Keratinocyte (primary cell): Measurements from ENCODE around the gene ZBTB38. TPM values are rescaled to one million over a fixed set of nuclear protein-coding genes. Genes with fewer than 3 reads are reported as not detected.

Experiments
- DNase-seq: peaks from one replicate; pipeline ENCODE4 v3.0.0-alpha.2; 2011; ENCODE audit warnings: low read depth, missing footprints, low spot score
- FAIRE-seq: peaks from 2 replicates; lab custom pipeline; 2011; peaks lifted over from hg19 to GRCh38; lab: Jason Lieb, UNC
- H2AFZ ChIP-seq: 2 replicates; pipeline ENCODE4 v1.6.0; 2012; ENCODE audit warnings: low read length, control low read depth, inconsistent platforms; ENCODE audit not compliant: control insufficient read depth
- H3K27ac ChIP-seq: 2 replicates; pipeline ENCODE4 v1.5.1; 2011; ENCODE audit warnings: low read length; ENCODE audit not compliant: control insufficient read depth, insufficient read depth
- H3K27me3 ChIP-seq: 3 replicates; pipeline ENCODE4 v1.6.0; 2011; ENCODE audit warnings: low read length; ENCODE audit not compliant: control insufficient read depth, insufficient read depth; ENCODE audit errors: extremely low read depth
- H3K36me3 ChIP-seq, 2 experiments: 2 replicates in 1 of 2; 3 replicates in 1 of 2; pipeline ENCODE4 v1.5.1; 2011; ENCODE audit warnings: low read length in 2 of 2, mild to moderate bottlenecking in 1 of 2; ENCODE audit not compliant: control insufficient read depth in 2 of 2, insufficient read depth in 2 of 2; ENCODE audit errors: extremely low read depth in 1 of 2
- H3K4me1 ChIP-seq: 3 replicates; pipeline ENCODE4 v1.5.1; 2011; ENCODE audit warnings: low read length; ENCODE audit not compliant: control insufficient read depth, insufficient read depth; ENCODE audit errors: extremely low read depth
- H3K4me2 ChIP-seq: 3 replicates; pipeline ENCODE4 v1.6.0; 2011; ENCODE audit warnings: low read depth, low read length; ENCODE audit not compliant: control insufficient read depth, insufficient read depth; ENCODE audit errors: extremely low read depth
- H3K4me3 ChIP-seq, 3 experiments: fragments of 200-600 bp in 1 of 3; sonication (generic) in 1 of 3; 2 replicates in 2 of 3; 3 replicates in 1 of 3; pipeline ENCODE4 v1.5.1; 2011 to 2016; ENCODE audit warnings: low read length in 3 of 3, mild to moderate bottlenecking in 3 of 3, control low read depth in 2 of 3, inconsistent platforms in 1 of 3, low read depth in 1 of 3, mixed read lengths in 1 of 3, mixed run types in 1 of 3, moderate library complexity in 1 of 3; ENCODE audit not compliant: control insufficient read depth in 2 of 3, insufficient read depth in 2 of 3; ENCODE audit errors: extremely low read depth in 1 of 3
- H3K79me2 ChIP-seq: 2 replicates; pipeline ENCODE4 v1.6.0; 2012; ENCODE audit warnings: low read length; ENCODE audit not compliant: control insufficient read depth, insufficient read depth
- H3K9ac ChIP-seq: 3 replicates; pipeline ENCODE4 v1.6.0; 2011; ENCODE audit warnings: low read length; ENCODE audit not compliant: control insufficient read depth, insufficient read depth; ENCODE audit errors: extremely low read depth
- H3K9me1 ChIP-seq: 3 replicates; pipeline ENCODE4 v1.6.0; 2011; ENCODE audit warnings: low read length; ENCODE audit not compliant: control insufficient read depth, insufficient read depth; ENCODE audit errors: extremely low read depth
- H3K9me3 ChIP-seq: 2 replicates; pipeline ENCODE4 v1.5.1; 2012; ENCODE audit warnings: low read depth, low read length; ENCODE audit not compliant: control insufficient read depth
- H4K20me1 ChIP-seq: 3 replicates; pipeline ENCODE4 v1.6.0; 2011; ENCODE audit warnings: low read length; ENCODE audit not compliant: control insufficient read depth, insufficient read depth; ENCODE audit errors: extremely low read depth
- EZH2 ChIP-seq: IDR thresholded peaks from one replicate; pipeline ENCODE4 v1.6.1; 2012; ENCODE audit warnings: inconsistent platforms, mild to moderate bottlenecking, low read length, moderate library complexity
- dilution Hi-C: fragments of 300-500 bp; cut with MboI; formaldehyde crosslinking; loops from one replicate; pipeline ENCODE4 v1.7.0; 2020; ENCODE audit warnings: low sequenced_read_pairs; ENCODE audit not compliant: extremely low pct_ligation_motif_present
- polyA plus RNA-seq, 5 experiments: library from polyadenylated mRNA; depleted of rRNA in 3 of 5; stranded (reverse) in 3 of 5; stranded (forward) in 1 of 5; unstranded in 1 of 5; fragments of >200 nt; gene quantifications; 1 replicate in 1 of 5; 2 replicates in 3 of 5; 3 replicates in 1 of 5; pipeline versions ENCODE4 v1.2.1 to v1.2.3, GENCODE V29; 2011 to 2012; ENCODE audit warnings: missing spikeins in 2 of 5, low read depth in 1 of 5, low replicate concordance in 1 of 5
- TF ChIP-seq, protein P1 (sequence below), 3 experiments: IDR thresholded peaks in 1 of 3; conservative IDR thresholded peaks in 1 of 3; optimal IDR thresholded peaks in 1 of 3; 2 replicates in 2 of 3; 3 replicates in 1 of 3; pipeline versions ENCODE3 to v1.5.1; 2011; ENCODE audit warnings: low read length in 3 of 3, mild to moderate bottlenecking in 3 of 3, moderate library complexity in 2 of 3, control low read depth in 1 of 3, inconsistent platforms in 1 of 3; ENCODE audit not compliant: insufficient read depth in 2 of 3; ENCODE audit errors: extremely low read depth in 1 of 3

ZBTB38 gene
- polyA plus RNA-seq, 1 donor (not counting 4 experiments of a cell fraction or from before 2014, with no cell fraction given) = 34.9 TPM

DNA sequence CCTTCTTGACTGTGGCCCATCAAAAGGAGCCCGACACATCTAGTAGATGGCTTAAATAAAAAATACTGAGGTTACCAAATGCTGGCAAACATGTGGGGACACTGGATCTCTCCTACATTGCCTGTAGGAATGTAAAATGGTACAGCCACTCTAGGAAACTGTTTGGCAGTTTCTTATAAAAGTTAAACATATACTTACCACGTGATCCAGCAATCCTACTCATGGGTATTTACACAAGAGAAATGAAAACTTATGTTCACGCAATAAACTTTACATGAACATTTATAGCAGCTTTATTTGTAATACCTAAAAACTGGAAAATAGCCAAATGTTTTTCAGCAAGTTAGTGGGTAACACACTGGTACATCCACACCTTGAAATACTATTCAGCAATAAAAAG is 9.1 kb downstream of the ZBTB38 start:
- H3K36me3 ChIP-seq = peaks cover 6% of the 10 kb centered on the region in 2 experiments
- TF ChIP-seq EZH2 = no peak
- TF ChIP-seq, protein P1, sequence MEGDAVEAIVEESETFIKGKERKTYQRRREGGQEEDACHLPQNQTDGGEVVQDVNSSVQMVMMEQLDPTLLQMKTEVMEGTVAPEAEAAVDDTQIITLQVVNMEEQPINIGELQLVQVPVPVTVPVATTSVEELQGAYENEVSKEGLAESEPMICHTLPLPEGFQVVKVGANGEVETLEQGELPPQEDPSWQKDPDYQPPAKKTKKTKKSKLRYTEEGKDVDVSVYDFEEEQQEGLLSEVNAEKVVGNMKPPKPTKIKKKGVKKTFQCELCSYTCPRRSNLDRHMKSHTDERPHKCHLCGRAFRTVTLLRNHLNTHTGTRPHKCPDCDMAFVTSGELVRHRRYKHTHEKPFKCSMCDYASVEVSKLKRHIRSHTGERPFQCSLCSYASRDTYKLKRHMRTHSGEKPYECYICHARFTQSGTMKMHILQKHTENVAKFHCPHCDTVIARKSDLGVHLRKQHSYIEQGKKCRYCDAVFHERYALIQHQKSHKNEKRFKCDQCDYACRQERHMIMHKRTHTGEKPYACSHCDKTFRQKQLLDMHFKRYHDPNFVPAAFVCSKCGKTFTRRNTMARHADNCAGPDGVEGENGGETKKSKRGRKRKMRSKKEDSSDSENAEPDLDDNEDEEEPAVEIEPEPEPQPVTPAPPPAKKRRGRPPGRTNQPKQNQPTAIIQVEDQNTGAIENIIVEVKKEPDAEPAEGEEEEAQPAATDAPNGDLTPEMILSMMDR (optimal IDR thresholded peaks at IDR 0.05 in 1 of 3, IDR thresholded peaks at IDR 0.05 in 1 of 3, conservative IDR thresholded peaks at IDR 0.05 in 1 of 3; ENCODE audit: extremely low read depth in 1 of 3, insufficient read depth in 2 of 3, low read length in 3 of 3) = no peak
- no peak for DNase-seq
- no peak overlapping the region for H2AFZ ChIP-seq
- peaks cover 10% of the 10 kb centered on the region for H3K4me1 ChIP-seq
- FAIRE-seq = no peak
- no peaks in the 10 kb centered on the region for H4K20me1 ChIP-seq
- no peaks in the 10 kb centered on the region for H3K79me2 ChIP-seq
- H3K27me3 ChIP-seq = no peaks in the 10 kb centered on the region
- no peak overlapping the region for H3K27ac ChIP-seq
- no peak overlapping the region for H3K9ac ChIP-seq
- dilution Hi-C loops = no loop called here
- no peak overlapping the region for H3K4me3 ChIP-seq
- H3K9me3 ChIP-seq = no peaks in the 10 kb centered on the region
- H3K9me1 ChIP-seq = no peaks in the 10 kb centered on the region
- no peak overlapping the region for H3K4me2 ChIP-seq

DNA sequence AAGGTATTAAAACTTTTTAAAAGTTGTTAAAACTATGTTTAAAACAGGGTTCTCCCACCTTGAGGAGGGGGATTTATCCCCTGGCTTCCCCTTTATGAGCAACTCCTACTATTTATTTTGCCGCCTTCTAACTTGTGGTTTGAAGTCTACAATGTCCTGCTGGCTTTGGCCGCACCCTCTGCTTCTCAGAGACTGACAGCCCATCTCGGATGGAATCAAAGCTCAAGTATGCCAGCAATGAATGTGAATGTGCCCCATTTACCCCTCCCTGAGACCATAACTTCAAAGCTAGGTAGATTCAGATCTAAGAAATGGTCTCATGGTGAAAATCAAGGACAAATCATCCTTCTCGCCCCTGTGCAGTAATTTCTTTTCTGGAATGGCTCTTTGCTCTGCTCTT is 10.3 kb downstream of the ZBTB38 start:
- peaks cover 16% of the 10 kb centered on the region for H3K4me1 ChIP-seq
- H3K4me2 ChIP-seq = no peak overlapping the region
- FAIRE-seq (no peak), DNase-seq (no peak)
- H3K27me3 ChIP-seq = no peaks in the 10 kb centered on the region
- H3K9me3 ChIP-seq = no peaks in the 10 kb centered on the region
- no peak overlapping the region for H3K9ac ChIP-seq
- H3K27ac ChIP-seq = no peak overlapping the region
- TF ChIP-seq, protein P1 (optimal IDR thresholded peaks at IDR 0.05 in 1 of 3, IDR thresholded peaks at IDR 0.05 in 1 of 3, conservative IDR thresholded peaks at IDR 0.05 in 1 of 3; ENCODE audit: extremely low read depth in 1 of 3, insufficient read depth in 2 of 3, low read length in 3 of 3) = no peak
- no peak for TF ChIP-seq EZH2
- H3K4me3 ChIP-seq = no peak overlapping the region
- H3K79me2 ChIP-seq = no peaks in the 10 kb centered on the region
- H2AFZ ChIP-seq = no peak overlapping the region
- no peaks in the 10 kb centered on the region for H3K9me1 ChIP-seq
- dilution Hi-C loops = no loop called here
- no peaks in the 10 kb centered on the region for H4K20me1 ChIP-seq
- peaks cover 6% of the 10 kb centered on the region in 2 experiments for H3K36me3 ChIP-seq
